AG20443 (cell line): ENCODE results near the gene ZMYND8.
"Not testable (repeated sequence)": the region's sequence is repeated elsewhere in the genome, so short reads cannot be mapped to it uniquely, and the experiment has no call there.

Experiments used
- DNase-seq: peaks from one replicate; pipeline ENCODE4 v3.0.0; 2012; ENCODE audit warnings: low spot score, mixed read lengths

Gene ZMYND8

GRCh38 chr20:47245166-47245565 lies 111.3 kb downstream of the ZMYND8 start:
- DNase-seq: not testable (repeated sequence)

- no peak for DNase-seq
Measured at GRCh38 chr20:47244451-47244850, 112.0 kb downstream of the ZMYND8 start.

GRCh38 chr20:47243532-47244305 lies 112.8 kb downstream of the ZMYND8 start:
- no peak for DNase-seq

GRCh38 chr20:47243003-47243402 lies 113.5 kb downstream of the ZMYND8 start:
- DNase-seq: no peak

- DNase-seq: no peak
Measured at GRCh38 chr20:47241345-47241781, 115.1 kb downstream of the ZMYND8 start.

GRCh38 chr20:47240096-47240495 lies 116.4 kb downstream of the ZMYND8 start:
- not testable (repeated sequence) for DNase-seq

GRCh38 chr20:47239719-47240067 lies 116.8 kb downstream of the ZMYND8 start:
- DNase-seq: no peak

- no peak for DNase-seq
Measured at GRCh38 chr20:47238780-47239718, 117.5 kb downstream of the ZMYND8 start.

- no peak for DNase-seq
Measured at GRCh38 chr20:47237715-47238114, 118.8 kb downstream of the ZMYND8 start.

GRCh38 chr20:47236639-47236900 lies 119.9 kb downstream of the ZMYND8 start:
- no peak for DNase-seq

GRCh38 chr20:47235853-47236638 lies 120.5 kb downstream of the ZMYND8 start:
- DNase-seq: no peak

GRCh38 chr20:47235111-47235510 lies 121.4 kb downstream of the ZMYND8 start:
- DNase-seq: no peak

- DNase-seq: no peak
Measured at GRCh38 chr20:47233333-47234188, 122.9 kb downstream of the ZMYND8 start.

- no peak for DNase-seq
Measured at GRCh38 chr20:47232518-47232917, 124.0 kb downstream of the ZMYND8 start.

- no peak for DNase-seq
Measured at GRCh38 chr20:47231382-47232039, 125.0 kb downstream of the ZMYND8 start.

- DNase-seq: no peak
Measured at GRCh38 chr20:47230811-47231256, 125.7 kb downstream of the ZMYND8 start.

GRCh38 chr20:47228654-47229053 lies 127.8 kb downstream of the ZMYND8 start:
- no peak for DNase-seq

GRCh38 chr20:47227576-47227975 lies 128.9 kb downstream of the ZMYND8 start:
- no peak for DNase-seq

GRCh38 chr20:47227119-47227518 lies 129.4 kb downstream of the ZMYND8 start:
- no peak for DNase-seq

- no peak for DNase-seq
Measured at GRCh38 chr20:47225458-47225857, 131.0 kb downstream of the ZMYND8 start.

GRCh38 chr20:47224857-47225256 lies 131.6 kb downstream of the ZMYND8 start:
- no peak for DNase-seq
